ENCODE measurements around the gene MBTPS2. TPM values are rescaled to one million over a fixed set of nuclear protein-coding genes. Genes with fewer than 3 reads are reported as not detected.

The MBTPS2 gene
- total RNA-seq (2022; extraction: Qiagen RNA extraction; ENCODE audit: low read depth): 15.4 to 30.1 TPM (median 23.9 TPM) in 5 replicates

DNA sequence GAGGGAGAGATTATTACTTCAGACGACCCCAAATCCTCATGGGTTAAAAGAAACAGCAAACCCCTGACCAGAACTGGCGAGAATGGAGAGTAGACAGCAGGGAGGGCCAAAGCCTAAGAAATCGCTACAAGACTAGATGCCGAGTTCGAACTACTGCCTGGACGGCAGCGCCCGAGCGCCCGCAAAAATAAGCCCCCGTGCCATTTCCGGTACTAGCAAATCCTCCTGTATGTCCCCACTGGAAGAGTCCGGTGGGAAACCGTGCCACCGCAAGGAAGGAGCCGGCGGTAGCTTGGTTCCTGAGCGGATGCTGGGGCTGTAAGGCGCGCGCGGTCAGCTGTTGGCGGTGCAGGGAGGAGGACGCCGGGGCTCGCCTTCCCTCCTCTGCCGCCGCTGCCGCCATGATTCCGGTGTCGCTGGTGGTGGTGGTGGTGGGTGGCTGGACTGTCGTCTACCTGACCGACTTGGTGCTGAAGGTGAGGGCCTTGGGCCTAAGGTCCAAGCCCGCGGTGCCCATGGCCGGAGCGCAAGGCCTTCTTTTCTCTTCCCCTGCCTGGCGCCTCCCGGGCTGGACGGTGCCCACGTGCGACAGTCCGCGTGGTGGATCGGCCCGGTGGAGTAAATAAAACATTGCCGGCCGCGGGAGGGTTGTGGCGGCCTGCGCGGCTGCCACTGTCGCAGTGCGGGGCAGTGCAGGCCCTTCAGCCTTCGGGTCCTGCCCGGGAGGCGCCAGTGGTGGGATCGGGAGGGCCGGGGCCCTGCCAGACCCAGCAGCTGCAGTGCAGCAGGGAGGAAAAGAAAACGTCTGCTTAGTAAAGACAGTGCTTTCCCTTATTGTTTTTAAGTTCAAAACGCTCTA, at the start of gene MBTPS2:
MBTPS2 (plus strand) TSS at position 284 of the 859 bp plus-strand sequence; CDS start at position 402, 118 bp downstream.

DNA sequence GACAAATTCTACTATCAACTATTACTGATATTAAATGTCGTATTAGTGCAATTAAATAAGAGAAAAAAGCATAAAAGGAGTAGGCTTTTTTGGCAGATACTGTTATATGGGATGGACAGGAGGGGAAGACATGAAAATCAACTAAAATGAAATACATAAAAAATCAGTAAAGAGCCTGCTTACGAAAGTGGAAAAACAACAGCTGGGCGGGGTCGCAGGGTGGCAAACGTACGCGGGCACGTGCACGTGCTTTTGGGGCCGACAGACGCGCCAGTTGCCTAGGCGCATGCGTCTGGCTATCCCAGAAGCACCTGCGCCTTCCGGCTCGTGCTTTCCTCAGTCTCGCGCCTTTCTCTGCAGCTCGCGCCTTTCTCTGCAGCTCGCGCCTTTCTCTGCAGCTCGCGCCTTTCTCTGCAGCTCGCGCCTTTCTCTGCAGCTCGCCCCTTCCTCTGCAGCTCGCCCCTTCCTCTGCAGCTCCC, 16.6 kb downstream of the MBTPS2 start, which contains the start of gene YY2:
YY2 (plus strand) TSS at position 51 of the 479 bp plus-strand sequence. CDS start 498 bp downstream, outside the sequence.

Other genes starting within 250 kb of the MBTPS2 start
- gene KLHL34, start 181.3 kb upstream of the MBTPS2 start, total RNA-seq (2022; extraction: Qiagen RNA extraction; ENCODE audit: low read depth): not detected in 5 replicates
- gene SMPX, start 81.5 kb upstream of the MBTPS2 start, total RNA-seq (2022; extraction: Qiagen RNA extraction; ENCODE audit: low read depth): not detected in 5 replicates
- 1.9 to 2.8 TPM (median 2.4 TPM) in 5 replicates for gene YY2, start 16.4 kb downstream of the MBTPS2 start, total RNA-seq (2022; extraction: Qiagen RNA extraction; ENCODE audit: low read depth)
- 190 to 237 TPM (median 200 TPM) in 5 replicates for gene SMS, start 101.1 kb downstream of the MBTPS2 start, total RNA-seq (2022; extraction: Qiagen RNA extraction; ENCODE audit: low read depth)
- 0.28 to 0.62 TPM (median 0.43 TPM) in 5 replicates for gene PHEX, start 192.7 kb downstream of the MBTPS2 start, total RNA-seq (2022; extraction: Qiagen RNA extraction; ENCODE audit: low read depth)